ENCODE measurements around the gene NCOA4.
"Not testable (repeated sequence)": the region's sequence is repeated elsewhere in the genome, so short reads cannot be mapped to it uniquely, and the experiment has no call there.

NCOA4 gene

DNA sequence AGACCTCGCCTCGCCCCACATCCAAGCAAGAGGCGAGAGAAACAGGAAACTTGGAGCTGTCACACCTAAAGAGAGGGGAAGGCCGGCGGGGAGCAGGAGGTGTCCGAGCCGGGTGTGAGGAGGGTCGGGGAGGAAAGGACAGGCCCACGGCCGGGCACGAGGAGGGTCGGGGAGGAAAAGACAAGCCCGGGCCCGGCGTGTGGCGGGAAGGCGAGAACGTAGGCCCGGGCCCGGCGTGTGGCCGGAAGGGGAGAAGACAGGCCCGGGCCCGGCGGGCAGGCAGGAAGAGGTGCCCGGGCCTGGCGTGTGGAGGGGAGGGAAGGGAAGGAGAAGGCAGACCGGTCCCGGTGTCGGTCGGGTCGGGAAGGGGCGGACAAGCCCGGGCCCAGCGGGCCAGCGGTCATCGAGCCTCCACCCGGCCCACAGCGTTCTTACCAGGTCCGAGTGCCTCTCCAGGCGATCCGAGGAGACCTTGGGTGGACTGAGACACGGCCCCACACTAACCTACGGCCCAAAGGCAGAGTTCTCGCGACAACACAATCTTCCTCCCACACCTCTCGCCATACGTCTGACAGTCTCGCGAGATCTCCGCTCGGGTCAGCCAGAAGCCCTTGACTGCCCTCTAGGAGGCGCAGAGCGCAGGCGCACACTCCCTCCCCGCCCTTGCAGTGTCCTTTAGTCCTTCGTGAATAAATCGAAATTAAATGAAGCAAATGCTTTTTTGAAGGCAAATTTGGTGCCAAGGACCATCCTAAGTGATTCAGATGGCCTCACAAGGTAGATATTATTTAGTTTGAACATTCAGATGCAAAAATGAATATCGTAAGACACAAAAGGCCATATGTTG is at the start of gene NCOA4:
Gene NCOA4 (minus strand): TSS at position 533 of the 847 bp plus-strand sequence. CDS start 13,943 bp downstream, outside the sequence.
- peak; percentile 99 for DNase-seq (ENCODE audit: low spot score)

DNA sequence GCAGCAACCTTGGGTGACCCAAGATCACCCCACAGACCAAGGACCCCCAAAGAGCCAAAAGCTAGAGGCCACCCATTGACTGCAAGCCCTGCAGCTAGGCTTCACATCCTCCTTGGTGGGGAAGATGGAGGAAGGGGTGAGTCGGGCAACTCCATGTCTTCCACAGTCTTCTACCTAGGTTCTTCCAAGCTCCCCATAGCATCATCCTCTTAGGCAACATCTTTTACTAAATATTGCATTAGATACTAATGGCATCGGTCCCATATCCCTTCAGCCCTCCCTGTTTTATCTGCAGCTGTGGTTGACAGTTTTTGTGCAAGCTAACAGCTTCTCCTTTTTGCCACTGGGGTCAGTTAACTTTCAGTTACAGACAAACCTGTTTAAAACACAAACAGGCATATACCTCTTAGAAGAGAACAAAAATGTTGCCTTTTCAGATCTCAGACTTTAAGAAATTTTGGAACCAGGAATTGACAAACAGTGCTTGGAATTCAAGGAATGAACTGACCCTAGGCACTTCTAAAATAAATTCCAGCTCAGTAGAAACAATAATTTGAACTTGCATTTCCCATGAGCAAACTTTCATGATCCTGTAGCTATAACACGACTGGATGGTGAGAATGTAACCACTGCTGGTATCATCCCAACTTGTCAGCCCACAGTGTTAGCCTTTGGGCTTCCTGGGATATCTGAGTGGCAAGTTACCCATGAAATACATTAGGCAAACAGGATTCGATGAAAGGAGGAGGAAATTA is 49.6 kb upstream of the NCOA4 start:
- no peak for DNase-seq (ENCODE audit: low spot score)

DNA sequence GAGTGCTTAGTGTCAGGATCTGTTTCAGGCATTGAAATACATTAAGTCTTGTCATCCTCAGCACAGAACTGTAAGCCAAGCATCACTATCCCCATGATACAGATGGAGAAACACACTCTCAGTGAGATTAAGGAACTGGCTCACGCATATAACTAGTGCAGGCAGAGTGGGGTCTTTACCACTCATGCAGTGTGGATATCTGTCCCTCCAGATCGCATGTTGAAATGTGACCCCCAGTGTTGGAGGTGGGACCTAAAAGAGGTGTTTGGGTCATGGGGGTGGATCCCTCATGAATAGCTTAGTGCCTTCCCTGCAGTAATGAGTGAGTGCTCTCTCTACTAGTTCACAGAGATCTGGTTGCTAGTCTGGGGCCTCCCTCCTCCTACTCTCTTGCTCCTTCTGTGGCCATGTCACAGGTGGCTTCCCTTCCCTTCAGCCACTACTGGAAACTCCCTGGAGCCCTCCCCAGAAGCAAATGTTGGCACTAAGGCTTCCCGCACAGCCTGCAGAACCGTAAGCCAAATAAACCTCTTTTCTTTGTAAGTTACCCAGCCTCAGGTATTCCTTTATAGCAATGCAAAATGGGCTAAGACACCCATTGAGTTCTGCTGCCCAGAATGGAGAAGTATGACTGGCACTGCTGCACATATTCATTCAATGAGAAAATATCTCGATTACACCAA is 47.4 kb upstream of the NCOA4 start:
- no peak for DNase-seq (ENCODE audit: low spot score)

DNA sequence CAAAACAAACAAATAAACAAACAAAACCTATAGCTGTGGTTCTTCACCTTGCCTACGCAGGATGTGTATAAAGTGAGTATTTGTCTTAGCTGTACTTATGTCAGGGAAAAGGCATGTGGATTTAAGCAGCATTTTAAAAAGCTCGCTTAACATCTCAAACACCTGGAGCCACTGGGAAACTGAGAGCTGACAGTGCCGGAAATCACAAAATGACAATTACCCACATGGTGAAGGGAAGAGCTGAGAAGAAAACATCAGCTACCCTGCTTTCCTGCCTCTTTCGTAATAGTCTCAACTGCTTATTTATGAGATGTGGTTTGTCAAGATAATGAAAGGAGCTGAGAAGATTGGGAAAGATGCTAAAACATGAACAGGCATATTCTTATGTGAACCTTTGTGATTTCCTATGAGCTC is 46.7 kb upstream of the NCOA4 start:
- no peak for DNase-seq (ENCODE audit: low spot score)

DNA sequence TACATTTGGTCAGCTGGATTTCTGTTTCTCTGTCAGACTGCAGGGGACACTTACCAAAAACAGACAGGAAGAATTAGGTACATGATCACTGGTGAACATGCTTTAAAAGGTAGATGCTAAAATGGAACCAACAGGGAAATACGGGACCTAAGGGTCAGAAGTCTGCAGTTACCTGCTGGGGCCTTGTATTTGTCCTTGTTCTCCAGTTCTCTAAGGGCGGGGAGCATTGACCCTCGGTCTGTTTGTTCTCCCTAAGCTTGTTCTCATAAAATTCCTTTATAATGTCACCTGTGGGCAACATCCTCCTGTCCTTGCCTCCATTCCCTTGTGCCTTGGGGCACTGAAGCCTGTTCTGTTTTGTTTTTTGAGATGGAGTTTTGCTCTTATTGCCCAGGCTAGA is 45.4 kb upstream of the NCOA4 start:
- DNase-seq (ENCODE audit: low spot score), result no peak

DNA sequence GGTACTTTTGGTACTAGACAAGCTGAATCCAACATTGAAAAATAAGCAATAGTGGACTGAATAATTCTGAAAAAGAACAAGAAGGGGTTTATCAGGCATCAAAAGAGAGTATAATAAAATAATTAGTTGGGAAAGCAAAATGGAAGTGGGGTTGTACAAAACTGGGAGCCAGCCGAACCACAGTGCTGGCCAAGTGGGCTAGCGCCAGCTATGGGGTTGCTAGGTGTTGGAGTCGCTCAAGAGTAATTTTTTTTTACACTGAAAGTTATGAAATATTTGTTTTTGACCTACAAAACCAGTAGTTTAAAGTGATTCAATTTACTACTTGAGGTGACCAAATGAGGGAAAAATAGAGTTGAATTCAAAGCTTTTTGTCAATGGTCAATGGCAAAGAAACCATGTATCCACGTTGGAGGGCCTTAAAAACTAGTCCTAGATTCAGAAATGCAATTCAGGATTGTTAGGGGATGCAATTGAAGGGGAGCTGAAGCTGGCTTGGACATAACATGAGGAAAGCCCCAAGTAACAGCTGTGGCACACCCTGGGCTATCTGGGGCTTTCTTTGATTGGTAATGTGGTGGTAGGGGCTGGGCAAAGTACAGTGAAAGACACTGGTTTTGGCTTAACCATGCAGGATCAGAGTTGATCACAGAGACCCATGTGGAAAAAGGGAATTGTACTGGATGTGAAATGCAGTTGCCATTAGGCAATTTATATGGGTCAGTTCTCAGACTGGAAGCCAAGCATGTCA is 43.9 kb upstream of the NCOA4 start:
- DNase-seq (ENCODE audit: low spot score), result no peak

DNA sequence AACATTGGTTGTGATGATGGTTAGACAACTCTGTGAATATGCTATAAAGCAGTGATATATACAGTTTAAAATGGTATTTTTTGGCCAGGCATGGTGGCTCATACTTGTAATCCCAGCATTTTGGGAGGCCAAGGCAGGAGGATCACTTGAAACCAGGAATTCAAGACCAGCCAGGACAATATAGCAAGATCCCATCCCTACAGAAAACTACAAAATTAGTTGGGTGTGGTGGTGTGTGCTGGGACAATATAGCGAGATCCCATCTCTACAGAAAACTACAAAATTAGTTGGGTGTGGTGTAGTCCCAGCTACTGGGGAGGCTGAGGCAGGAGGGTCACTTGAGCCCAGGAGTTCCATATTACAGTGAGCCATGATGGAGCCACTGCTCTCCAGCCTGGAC is 43.1 kb upstream of the NCOA4 start:
- DNase-seq (ENCODE audit: low spot score), result no peak

DNA sequence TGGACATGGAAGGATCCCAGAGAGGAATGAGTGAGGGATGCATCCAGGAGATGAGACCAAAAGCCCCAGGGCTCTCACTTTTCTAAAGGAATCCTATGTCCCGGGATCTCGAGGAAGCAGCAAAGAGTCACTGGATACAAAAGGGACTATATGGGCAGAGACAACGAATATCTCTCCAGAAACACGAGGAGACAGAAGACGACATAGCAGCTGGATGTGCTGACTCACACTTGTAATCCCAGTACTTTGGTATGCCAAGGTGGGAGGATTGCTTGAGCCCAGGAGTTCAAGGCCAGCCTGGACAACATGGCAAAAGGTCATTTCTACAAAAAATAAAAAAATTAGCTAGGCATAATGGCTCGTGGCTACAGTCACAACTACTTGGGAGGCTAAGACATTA is 40.3 kb upstream of the NCOA4 start:
- DNase-seq (ENCODE audit: low spot score), result no peak

DNA sequence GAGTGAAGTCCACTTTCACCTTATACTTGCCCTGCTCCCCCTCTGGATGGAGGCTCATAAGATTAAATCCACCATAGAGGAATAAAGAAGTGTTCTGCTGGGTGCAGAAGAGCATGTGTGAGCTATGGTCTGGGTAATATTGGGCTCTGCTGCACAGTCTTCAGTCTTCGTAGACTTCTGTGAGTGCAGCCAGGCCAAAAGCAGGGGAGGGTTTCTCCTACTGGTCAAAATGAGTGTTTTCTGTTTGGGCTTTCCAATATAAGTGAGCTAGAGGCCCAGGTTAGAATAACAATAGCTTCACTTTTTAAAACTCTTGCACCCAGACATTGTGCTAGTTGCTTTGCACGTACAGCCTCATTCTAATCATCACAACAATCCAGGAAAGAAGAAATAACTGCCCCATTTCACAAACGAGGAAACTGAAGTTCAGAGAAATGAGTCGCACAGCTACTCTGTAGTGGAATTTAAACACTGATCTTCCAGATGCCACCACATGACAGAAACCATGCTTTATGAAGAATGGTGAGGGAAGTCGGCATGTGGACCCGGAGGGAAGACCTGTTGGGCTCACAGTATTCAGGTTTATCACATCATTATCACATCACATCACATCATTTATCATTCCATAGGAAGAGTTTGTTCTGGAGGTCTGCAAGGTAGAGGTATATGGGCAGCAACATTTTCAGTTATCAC is 39.5 kb upstream of the NCOA4 start:
- DNase-seq (ENCODE audit: low spot score), result no peak

DNA sequence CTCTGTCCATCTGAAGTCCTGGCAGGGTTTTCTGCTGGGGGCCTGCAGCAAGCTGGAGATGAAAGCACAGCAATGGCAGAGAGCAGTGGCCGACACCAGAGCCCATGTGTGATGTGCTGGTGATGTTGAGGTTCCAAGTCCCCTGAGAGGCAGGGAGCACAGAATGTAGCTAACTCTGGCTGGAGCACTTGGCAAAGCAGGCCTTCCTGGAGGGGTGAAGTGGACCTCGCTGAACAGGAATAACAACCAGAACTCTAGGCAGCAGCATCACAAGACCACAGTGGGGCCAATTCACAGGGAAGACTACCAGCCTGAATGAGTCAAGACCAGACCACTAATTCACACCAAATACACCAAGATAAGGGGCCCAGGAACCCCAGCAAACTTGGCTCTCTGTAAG is 38.5 kb upstream of the NCOA4 start:
- DNase-seq (ENCODE audit: low spot score), result no peak

DNA sequence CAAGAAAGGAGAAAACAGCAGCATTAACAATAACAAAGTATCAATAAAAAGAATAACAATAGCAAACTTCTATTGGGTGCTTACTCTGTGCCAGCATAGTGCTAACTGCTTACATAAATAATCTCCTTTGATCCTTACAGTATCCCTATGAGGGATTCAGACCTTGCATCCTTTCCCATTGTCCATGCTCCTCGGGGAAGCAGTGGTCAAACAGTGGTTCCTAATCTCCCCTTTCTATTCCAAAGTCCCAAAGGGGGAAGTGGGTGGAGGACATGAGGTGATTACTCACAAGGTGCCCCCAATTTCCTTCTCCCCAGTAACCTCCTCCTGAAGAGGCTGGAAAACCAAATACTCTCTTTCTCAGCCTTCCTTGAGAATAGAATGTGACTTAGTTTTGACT is 37.7 kb upstream of the NCOA4 start:
- DNase-seq (ENCODE audit: low spot score), result no peak

DNA sequence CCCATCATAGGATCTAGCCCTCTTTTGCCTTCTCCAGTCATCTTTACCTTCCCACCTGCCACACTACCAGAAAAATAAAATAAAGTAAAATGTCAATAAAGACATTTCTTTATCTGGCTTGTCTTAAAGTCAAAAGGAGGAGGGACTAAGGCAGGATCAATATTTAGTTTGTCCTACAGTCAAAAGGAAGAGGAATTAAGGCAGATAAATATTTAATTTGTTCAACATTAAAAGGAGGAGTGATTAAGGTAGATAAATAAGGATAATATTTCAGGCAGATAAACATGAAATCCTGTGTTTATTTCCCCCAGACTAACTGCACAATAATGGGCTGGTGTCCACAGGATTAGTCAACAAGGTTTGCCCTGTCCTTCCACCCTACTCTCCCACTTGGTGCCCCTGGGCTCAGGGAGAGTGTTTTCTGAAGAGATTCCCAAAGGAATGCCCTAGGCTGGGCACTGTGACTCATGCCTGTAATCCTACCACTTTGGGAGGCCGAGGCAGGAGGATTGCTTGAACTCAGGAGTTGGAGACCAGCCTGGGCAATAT is 33.9 kb upstream of the NCOA4 start:
- no peak for DNase-seq (ENCODE audit: low spot score)

DNA sequence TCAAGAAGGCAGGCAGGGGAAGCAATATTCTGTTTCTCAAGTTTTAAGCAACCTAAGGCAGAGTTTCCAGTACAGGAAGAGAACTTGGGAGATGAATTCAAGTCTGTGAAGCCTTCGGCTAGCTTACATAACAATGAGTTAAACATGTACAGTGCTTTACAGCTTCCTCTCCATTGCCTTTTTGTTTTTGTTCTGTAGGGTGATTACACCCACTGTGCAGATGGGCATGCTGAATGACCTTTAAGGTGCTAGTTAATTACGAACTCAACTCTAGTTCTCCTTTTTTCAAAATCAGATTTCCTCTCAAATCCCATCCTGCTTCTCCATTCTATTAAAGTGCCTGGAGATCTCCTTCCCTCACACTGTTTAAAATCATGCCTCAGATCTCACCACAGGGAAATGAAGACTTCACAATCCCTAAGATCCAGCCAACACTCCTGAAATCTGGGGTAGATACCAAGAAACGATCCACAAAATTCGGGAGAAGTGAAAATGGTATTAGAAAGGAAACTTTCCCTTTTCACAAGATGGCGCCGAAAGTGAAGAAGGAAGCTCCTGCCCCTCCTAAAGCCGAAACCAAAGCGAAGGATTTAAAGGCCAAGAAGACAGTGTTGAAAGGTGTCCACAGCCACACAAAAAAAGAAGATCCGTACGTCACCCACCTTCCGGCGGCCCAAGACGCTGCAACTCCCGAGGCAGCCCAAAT is 32.5 kb upstream of the NCOA4 start:
- DNase-seq (ENCODE audit: low spot score), result no peak

DNA sequence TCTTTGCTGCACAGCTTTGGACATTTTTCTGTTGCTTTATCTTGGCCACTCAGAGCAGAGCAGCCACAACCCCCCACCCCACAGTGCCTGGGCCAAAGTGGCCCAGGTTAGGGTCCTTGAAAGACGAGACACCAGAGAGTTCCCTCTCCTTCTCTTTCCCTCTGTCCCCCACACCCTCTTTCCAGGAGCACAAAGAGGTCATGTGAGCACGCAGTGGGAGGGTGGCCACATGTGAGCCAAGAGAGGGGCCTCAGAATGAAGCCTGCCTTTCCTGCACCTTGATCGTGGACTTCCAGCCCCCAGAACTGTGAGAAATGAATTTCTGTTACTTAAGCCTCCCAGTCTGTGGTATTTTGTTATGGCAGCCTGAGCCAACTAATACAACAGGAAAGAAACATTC is 30.3 kb upstream of the NCOA4 start:
- no peak for DNase-seq (ENCODE audit: low spot score)

DNA sequence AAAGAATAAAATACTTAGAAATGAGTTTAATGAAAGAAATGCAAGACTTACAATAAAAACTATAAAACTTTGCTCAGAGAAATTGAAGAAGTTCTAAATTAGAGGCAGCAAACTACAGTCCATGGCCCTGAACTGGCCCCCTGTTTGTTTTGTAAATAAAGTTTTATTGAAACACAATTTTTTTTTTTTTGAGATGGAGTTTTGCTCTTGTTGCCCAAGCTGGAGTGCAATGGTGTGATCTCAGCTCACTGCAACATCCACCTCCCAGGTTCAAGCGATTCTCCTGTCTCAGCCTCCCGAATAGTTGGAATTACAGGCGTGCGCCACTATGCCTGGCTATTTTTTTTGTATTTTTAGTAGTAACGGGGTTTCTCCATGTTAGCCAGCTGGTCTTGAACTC is 27.5 kb upstream of the NCOA4 start:
- not testable (repeated sequence) for DNase-seq (ENCODE audit: low spot score)

DNA sequence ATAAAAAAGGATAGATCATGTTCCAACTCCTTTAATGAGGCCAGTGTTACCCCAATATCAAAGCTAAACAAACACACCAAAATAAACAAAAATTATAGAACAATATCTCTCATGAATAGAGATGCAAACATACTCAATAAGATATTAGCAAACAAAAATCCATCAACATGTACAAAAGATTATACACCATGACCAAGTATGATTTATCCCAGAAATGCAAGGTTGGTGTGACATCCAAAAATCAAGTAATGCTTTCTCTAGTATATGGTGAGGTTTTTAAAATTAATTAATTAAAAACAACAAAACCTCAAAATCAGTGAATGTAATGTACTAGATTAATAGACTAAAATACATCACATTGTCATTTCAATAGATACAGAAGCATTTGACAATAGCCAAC is 26.6 kb upstream of the NCOA4 start:
- DNase-seq (ENCODE audit: low spot score), result no peak

DNA sequence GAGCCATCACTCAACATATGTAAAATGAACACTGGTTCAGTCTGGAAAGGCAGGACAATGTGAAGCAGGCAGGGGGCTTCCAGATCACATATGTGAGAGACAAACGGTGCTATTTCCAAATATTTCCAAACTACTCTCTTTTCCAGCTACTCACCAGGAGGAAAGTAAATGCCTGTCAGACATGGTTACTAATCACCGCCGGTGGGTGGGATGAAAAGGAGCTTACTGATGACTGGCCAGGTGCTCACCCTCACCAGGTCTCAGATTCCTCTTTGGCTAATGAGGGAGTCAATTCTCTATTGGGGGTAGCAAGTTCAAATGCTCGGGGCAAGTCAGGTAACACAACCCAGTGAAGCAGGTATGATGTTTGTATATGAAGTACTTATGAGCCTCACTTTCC is 25.3 kb upstream of the NCOA4 start:
- DNase-seq (ENCODE audit: low spot score), result no peak

DNA sequence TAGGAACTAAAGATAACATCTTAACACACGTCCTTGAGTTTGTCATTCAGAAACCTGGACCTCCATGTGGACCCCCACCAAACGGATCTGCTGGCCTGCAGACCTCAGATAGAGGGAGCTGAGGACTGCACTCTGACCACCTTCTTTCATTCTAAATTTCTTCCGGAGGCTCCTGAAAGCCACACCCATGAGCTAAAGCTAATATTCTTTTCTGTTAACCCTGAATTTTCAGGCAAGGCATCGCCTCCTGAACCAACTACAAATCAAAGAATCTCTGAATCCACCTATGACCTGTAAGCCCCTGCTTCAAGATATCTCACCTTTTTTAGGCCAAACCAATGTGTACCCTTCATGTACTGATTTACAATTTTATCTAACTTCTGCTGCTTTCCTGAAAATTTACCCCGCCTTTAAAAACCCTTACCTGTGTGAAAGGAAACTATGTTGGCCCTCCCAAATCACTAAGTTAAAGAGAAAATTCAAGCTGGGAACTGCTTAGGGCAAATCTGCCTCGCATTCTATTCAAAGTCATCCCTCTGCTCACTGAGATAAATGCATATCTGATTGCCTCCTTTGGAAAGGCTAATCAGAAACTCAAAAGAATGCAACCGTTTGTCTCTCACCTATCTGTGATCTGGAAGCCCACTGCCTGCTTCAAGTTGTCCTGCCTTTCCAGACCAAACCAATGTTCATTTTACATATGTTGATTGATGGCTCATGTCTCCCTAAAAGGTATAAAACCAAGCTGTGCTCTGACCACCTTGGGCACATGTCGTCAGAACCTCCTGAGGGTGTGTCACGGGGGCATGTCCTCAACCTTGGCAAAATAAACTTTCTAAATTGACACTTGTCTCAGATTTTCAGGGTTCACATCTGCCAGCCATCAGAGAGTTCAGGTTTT is 23.4 kb upstream of the NCOA4 start:
- no peak for DNase-seq (ENCODE audit: low spot score)

DNA sequence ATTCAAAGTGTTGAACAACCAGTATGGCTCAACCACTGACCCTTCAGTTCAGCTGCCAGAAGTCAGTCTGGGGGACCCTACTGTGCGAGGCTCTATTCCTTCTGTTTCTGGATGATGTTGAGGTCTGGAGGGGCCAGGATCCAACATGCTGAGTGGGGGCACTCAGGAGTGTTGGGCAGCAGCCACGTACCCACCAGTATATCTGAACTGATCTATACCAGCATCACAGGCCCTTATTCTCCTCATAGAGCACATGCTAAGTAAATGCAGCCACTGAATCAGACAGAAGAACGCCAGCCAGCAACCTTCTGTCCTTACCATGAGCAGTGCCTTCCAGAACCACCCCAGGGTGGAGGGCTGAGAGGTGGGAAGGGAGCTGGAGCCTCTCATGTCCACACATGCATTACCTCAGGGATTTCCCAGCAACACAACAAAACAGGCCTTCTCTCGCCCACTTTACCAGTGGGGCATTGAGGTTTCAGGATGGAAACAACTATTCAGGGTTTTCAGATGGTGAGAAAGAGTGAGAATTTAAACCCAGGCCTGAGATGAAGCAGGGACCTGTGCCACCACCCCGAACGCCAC is 22.5 kb upstream of the NCOA4 start:
- no peak for DNase-seq (ENCODE audit: low spot score)
